ENCODE measurements around the gene ATP9A. TPM values are rescaled to one million over a fixed set of nuclear protein-coding genes. Genes with fewer than 3 reads are reported as not detected.
A peak's percentile ranks its signal among the peaks of the same experiment; 100 is the strongest.
"Not testable (repeated sequence)": the region's sequence is repeated elsewhere in the genome, so short reads cannot be mapped to it uniquely, and the experiment has no call there.

The ATP9A gene
- total RNA-seq, 1 donor from 2014 or later = 16.1 TPM

DNA sequence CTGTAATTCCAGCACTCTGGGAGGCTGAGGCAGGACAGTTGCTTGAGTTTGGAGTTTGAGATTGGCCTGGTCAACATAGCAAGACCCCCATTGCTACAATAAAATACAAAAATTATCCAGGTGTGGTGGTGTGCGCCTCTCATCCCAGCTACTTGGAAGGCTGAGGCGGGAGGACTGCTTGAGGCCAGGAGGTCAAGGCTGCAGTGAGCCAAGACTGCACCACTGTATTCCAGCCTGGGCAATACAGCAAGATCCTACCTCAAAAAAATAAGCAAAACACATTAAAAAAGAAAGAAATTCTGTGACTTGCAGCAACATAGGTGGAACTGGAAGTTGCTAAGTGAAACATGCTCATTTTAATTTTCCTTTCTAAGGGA is 119.6 kb downstream of the ATP9A start:
- intact Hi-C loops (cut with micrococcal nuclease) = no loop called here
- peaks cover 3% of the 10 kb centered on the region for H3K27me3 Mint-ChIP-seq
- no peaks in the 10 kb centered on the region for H3K36me3 Mint-ChIP-seq (ENCODE audit: low read depth)
- no peak overlapping the region for H3K27ac Mint-ChIP-seq
- H3K4me1 Mint-ChIP-seq = no peaks in the 10 kb centered on the region
- H3K4me3 Mint-ChIP-seq = no peak overlapping the region
- no peak for DNase-seq
- H3K9me3 Mint-ChIP-seq = no peaks in the 10 kb centered on the region

DNA sequence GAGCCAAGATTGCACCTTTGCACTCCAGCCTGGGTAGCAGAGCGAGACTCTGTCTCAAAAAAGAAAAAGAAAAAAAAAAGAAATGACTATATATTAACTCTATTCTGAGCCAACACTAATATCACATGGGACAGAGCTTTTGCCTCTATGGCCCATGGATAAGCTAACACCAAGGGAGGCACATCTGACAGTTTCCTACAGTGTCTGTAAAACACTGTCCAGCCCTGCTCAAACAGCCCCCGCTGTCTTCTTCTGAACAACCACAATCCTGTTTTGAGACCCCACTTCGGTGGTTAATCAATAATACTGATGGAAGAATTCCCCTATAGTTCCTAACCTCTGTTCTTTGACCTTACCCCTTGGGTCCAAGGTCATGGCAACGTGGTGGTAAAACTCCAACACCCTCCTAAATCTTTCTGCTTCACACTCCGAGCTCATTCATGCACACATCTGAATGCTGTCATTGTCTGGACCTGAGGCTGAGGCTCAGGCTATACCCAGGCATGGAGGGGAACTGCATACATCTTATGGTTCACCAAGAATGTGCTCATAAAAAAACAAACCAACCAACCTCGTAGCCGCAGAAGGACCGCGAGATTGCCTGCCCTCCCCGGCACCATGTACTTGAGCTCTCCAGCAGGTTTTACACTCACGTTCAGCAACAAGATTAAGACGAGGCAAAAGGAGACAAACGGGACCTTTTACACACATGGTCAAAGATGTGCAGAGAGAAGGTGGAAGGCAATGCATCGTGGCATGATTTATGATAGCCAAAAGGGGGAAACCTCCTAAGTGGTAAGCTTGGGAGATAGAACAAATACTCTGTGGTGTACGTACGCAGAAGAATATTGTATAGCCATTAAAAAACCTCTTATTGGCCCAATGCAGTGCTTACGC is 120.3 kb downstream of the ATP9A start:
- intact Hi-C loops (cut with micrococcal nuclease) = no loop called here
- DNase-seq = no peak
- H3K4me3 Mint-ChIP-seq = no peak overlapping the region
- no peaks in the 10 kb centered on the region for H3K9me3 Mint-ChIP-seq
- no peaks in the 10 kb centered on the region for H3K4me1 Mint-ChIP-seq
- no peaks in the 10 kb centered on the region for H3K36me3 Mint-ChIP-seq (ENCODE audit: low read depth)
- peaks cover 3% of the 10 kb centered on the region for H3K27me3 Mint-ChIP-seq
- H3K27ac Mint-ChIP-seq = no peak overlapping the region

DNA sequence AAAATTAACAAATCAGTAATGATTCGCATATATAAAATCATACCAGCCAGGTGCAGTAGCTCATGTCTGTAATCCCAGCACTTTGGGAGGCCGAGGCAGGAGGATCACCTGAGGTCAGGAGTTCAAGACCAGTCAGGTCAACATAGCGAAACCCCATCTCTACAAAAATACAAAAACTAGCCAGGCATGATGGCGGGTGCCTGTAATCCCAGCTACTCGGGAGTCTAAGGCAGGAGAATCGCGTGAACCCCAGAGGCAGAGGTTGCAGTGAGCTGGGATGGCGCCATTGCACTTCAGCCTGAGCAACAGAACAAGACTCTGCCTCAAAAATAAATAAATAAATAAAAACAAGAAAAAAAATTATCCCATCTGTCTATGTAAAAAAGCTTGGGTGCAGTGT is 124.4 kb downstream of the ATP9A start:
- H3K27ac Mint-ChIP-seq; H3K4me3 Mint-ChIP-seq; H3K4me1 Mint-ChIP-seq; H3K27me3 Mint-ChIP-seq; intact Hi-C loops (cut with micrococcal nuclease); DNase-seq; H3K36me3 Mint-ChIP-seq (ENCODE audit: low read depth); H3K9me3 Mint-ChIP-seq: not testable (repeated sequence)

DNA sequence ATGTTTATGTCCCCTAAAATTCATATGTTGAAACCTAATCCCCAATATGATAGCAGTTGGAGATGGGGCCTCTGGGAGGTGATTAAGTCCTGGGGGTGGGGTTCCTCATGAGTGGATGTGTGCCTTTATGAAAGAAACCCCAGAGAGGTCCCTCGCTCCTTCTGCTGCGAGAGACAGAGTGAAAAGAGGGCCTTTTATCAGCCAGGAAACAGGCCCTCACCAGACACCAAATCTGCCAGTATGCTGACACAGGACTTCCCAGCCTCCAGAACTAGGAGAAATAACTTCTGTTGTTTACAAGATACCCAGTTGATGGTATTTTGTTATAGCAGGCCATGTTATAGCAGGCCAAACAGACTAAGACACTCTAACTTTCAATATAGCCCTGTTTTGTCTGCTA is 124.8 kb downstream of the ATP9A start:
- Mint-ChIP-seq H3K4me1 (no peaks in the 10 kb centered on the region), H3K9me3 (no peaks in the 10 kb centered on the region), H3K4me3 (no peak overlapping the region), H3K36me3 (ENCODE audit: low read depth) (no peaks in the 10 kb centered on the region), H3K27ac (no peak overlapping the region), H3K27me3 (peaks cover 3% of the 10 kb centered on the region)
- intact Hi-C loops (cut with micrococcal nuclease) = no loop called here
- DNase-seq = no peak

DNA sequence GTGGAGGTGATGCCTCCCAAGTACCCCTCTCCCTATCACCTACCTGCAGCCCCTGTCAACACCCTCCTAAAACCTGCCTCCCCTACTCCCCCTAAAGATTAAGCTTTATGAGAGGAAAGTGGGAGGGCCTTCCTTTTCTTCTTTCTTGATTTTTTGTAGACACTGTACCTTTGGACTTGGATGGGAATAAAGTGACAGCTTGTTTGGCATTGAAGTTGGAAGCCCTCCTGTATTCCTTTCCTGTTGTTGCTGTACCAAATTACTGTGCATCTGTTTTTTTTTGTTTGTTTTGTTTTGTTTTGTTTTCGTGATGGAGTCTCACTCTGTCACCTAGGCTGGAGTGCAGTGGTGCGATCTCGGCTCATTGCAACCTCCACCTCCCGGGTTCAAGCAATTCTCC is 126.3 kb downstream of the ATP9A start:
- Mint-ChIP-seq H3K9me3 (no peaks in the 10 kb centered on the region), H3K36me3 (ENCODE audit: low read depth) (no peaks in the 10 kb centered on the region), H3K27ac (no peak overlapping the region), H3K27me3 (peaks cover 5% of the 10 kb centered on the region), H3K4me3 (no peak overlapping the region), H3K4me1 (no peaks in the 10 kb centered on the region)
- no peak for DNase-seq
- intact Hi-C loops (cut with micrococcal nuclease) = no loop called here

DNA sequence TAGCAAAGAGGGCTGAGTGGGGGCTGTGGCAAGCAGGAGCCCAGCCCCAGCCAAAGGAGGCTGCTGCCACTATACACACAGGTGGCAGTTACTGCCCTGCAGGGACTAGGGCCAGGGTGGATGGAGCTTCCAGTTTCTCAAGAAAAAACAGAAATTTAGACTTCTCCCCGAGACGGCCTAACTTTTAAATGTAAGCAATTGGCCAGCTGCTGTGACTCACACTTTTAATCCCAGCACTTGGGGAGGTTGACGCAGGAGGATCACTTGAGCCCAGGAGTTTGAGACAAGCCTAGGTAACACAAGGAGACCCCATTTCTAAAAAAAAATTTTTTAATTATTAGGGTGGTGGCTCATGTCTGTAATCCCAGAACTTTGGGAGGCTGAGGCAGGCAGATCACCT is 127.4 kb downstream of the ATP9A start:
- peaks cover 3% of the 10 kb centered on the region for H3K4me1 Mint-ChIP-seq
- no peak overlapping the region for H3K4me3 Mint-ChIP-seq
- H3K9me3 Mint-ChIP-seq = no peaks in the 10 kb centered on the region
- H3K36me3 Mint-ChIP-seq (ENCODE audit: low read depth) = no peaks in the 10 kb centered on the region
- no peak overlapping the region for H3K27ac Mint-ChIP-seq
- no peak for DNase-seq
- intact Hi-C loops (cut with micrococcal nuclease) = no loop called here
- peaks cover 5% of the 10 kb centered on the region for H3K27me3 Mint-ChIP-seq

DNA sequence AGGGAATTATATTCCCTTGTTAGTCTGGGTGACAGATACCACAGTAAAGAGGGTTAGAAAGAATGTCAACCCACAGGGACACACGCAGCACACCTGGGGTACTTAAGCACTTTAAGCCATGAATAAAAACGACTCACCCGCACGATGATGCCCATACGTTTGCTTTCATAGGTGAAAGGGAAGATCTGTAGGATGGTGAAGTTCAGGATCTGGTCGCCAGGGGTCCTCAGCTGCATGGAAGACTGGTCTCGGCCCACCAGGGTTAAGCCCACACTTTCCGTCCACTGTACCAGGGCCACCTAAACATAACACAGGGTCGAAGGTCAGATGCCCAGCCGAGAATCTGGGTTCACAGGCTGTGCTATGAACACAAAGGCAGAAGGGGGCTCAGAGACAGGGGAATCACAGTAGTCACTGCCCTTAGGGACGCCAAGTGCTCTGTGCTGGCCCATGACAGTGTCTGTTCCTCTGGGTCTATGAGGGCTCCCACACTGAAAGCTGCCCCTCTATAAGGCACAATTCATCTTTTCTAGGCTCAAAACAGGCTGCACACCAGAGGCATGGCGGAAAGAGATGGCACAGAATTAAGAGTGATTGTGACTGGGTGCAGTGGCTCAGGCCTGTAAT is 128.9 kb downstream of the ATP9A start:
- DNase-seq = peak; percentile 82
- no peaks in the 10 kb centered on the region for H3K36me3 Mint-ChIP-seq (ENCODE audit: low read depth)
- no peak overlapping the region for H3K27ac Mint-ChIP-seq
- H3K4me3 Mint-ChIP-seq = no peak overlapping the region
- peaks cover 2% of the 10 kb centered on the region for H3K27me3 Mint-ChIP-seq
- no peaks in the 10 kb centered on the region for H3K9me3 Mint-ChIP-seq
- peaks cover 3% of the 10 kb centered on the region for H3K4me1 Mint-ChIP-seq
- intact Hi-C loops (cut with micrococcal nuclease) = loop anchor here (1.0 to 10.0 kb wide), 4 partner anchors 161 to 575 kb away; no protein-coding TSS in a partner anchor

DNA sequence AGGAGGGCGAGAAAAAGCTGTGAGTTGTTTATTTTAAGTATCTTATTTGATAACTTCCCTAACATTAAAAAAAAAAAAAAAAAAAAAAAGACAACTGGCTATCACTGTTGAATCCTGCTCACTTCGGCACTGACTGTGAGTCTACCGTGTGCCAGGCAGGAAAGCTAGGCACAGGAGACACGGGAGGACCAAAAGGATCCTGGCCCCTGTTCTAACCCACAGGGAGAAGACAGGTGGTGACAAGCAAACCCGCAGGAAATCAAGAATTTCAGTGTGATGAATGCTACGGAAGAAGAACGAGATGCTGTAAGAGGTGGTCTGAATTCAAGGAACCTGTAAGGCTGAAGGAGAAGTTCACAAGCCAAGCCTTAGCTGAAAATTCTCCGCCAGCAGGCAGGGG is 130.9 kb downstream of the ATP9A start:
- H3K36me3 Mint-ChIP-seq (ENCODE audit: low read depth) = no peaks in the 10 kb centered on the region
- no peaks in the 10 kb centered on the region for H3K9me3 Mint-ChIP-seq
- H3K27me3 Mint-ChIP-seq = peaks cover 13% of the 10 kb centered on the region
- H3K4me3 Mint-ChIP-seq = no peak overlapping the region
- no peak overlapping the region for H3K27ac Mint-ChIP-seq
- intact Hi-C loops (cut with micrococcal nuclease) = loop anchor here (10.0 kb wide), 1 partner anchor 572 kb away; no protein-coding TSS in a partner anchor
- no peak for DNase-seq
- H3K4me1 Mint-ChIP-seq = peaks cover 5% of the 10 kb centered on the region

DNA sequence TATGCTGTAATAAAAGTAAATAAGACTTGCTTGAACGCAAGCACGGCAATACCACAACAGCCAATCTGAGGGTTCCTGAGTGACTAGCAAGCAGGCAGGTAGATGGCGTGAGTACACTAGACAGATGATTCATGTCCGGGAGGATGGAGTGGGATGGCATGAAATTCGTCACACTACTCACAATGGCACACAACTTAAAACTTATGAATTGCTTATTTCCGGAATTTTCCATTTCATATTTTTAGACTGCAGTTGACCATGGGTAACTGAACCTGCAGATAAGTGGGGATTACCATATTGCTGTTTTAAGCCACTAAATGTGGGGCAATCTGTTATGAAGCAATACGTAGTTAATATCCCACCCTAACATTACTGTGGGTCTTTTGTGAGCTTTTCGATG is 132.1 kb downstream of the ATP9A start:
- Mint-ChIP-seq H3K4me3 (no peak overlapping the region), H3K27ac (no peak overlapping the region), H3K27me3 (peaks cover 15% of the 10 kb centered on the region), H3K4me1 (peaks cover 12% of the 10 kb centered on the region), H3K36me3 (ENCODE audit: low read depth) (no peaks in the 10 kb centered on the region), H3K9me3 (no peaks in the 10 kb centered on the region)
- intact Hi-C loops (cut with micrococcal nuclease) = loop anchor here (10.0 kb wide), 1 partner anchor 571 kb away; no protein-coding TSS in a partner anchor
- DNase-seq = no peak

DNA sequence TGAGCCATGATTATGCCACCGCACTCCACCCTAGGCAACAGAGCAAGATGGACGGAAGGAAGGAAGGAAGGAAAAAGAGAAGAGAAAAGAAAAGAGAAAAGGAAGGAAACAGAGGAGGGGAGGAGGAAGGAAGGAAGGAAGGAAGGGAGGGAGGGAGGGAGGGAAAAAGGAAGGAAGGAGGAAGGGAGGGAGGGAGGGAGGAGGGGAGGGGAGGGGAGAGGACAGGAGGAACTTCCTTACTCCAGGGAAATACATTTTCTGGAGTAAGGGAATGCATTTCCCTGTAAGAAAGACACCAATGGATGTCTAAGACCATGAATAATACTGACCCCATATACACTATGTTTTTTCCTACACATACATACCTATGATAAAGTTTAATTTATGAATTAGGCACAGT is 132.5 kb downstream of the ATP9A start:
- peaks cover 2% of the 10 kb centered on the region for H3K36me3 Mint-ChIP-seq (ENCODE audit: low read depth)
- peaks cover 17% of the 10 kb centered on the region for H3K4me1 Mint-ChIP-seq
- DNase-seq = no peak
- H3K4me3 Mint-ChIP-seq = no peak overlapping the region
- no peak overlapping the region for H3K27ac Mint-ChIP-seq
- H3K9me3 Mint-ChIP-seq = no peaks in the 10 kb centered on the region
- H3K27me3 Mint-ChIP-seq = peaks cover 15% of the 10 kb centered on the region
- intact Hi-C loops (cut with micrococcal nuclease) = loop anchor here (10.0 kb wide), 1 partner anchor 571 kb away; no protein-coding TSS in a partner anchor

DNA sequence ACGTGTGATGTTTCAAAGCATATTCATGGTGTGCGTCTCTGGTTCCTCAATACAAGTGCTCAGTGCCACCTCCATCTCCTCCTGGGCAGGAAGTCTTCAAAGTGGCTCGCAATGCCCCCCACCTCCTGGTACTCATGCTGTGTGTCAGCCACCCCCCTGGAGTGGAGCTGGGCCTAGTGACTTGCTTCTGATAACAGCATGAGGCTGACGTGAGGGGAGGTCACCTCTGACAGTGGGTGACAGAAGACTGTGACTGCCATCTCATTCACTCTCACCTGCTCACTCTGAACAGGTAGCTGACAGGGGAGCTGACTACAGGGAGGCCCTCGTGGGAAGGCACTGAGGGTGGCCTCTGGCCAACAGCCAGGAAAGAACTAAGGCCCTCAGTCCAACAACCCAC is 133.3 kb downstream of the ATP9A start:
- H3K4me1 Mint-ChIP-seq = peaks cover 23% of the 10 kb centered on the region
- H3K27me3 Mint-ChIP-seq = peaks cover 15% of the 10 kb centered on the region
- H3K27ac Mint-ChIP-seq = no peak overlapping the region
- intact Hi-C loops (cut with micrococcal nuclease) = loop anchor here (10.0 kb wide), 1 partner anchor 570 kb away; no protein-coding TSS in a partner anchor
- no peak overlapping the region for H3K4me3 Mint-ChIP-seq
- DNase-seq = no peak
- H3K9me3 Mint-ChIP-seq = no peaks in the 10 kb centered on the region
- peaks cover 2% of the 10 kb centered on the region for H3K36me3 Mint-ChIP-seq (ENCODE audit: low read depth)

DNA sequence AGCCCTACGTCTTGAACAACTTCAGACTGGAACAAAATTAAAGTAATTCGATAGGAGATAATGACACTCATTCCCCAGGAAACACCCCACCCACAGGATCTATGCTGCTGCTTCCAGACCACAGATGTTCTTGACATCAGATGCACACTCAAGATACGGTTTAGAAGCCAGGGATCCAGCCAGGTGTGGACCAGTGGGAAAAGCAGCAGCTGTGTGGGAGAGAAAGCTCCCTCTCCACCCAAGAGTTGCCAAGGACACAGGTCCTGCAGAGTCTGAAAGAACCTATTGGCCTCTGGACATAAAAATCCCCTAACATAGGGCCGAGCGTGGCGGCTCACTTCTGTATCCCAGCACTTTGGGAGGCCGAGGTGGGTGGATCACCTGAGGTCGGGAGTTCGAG is 133.9 kb downstream of the ATP9A start:
- H3K27ac Mint-ChIP-seq = no peak overlapping the region
- H3K27me3 Mint-ChIP-seq = peaks cover 15% of the 10 kb centered on the region
- intact Hi-C loops (cut with micrococcal nuclease) = loop anchor here (10.0 kb wide), 1 partner anchor 569 kb away; no protein-coding TSS in a partner anchor
- H3K36me3 Mint-ChIP-seq (ENCODE audit: low read depth) = peaks cover 2% of the 10 kb centered on the region
- no peak for DNase-seq
- no peak overlapping the region for H3K4me3 Mint-ChIP-seq
- H3K4me1 Mint-ChIP-seq = peaks cover 26% of the 10 kb centered on the region
- H3K9me3 Mint-ChIP-seq = no peaks in the 10 kb centered on the region

DNA sequence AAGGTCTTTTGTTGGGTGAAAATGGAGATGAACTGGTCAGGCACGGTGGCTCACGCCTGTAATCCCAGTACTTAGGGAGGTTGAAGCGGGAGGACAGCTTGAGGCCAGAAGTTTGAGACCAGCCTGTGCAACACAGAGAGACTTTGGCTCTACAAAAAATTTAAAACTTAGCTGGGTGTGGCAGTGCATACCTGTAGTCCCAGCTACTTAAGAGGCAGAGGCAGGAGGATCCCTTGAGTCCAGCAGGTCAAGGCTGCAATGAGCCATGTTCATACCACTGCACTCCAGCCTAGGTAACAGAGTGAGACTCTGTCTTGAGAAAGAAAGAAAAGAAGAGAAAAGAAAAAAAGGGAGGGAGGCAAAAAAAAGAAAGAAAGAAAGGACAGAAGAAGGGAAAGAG is 134.8 kb downstream of the ATP9A start:
- DNase-seq = no peak
- peaks cover 15% of the 10 kb centered on the region for H3K27me3 Mint-ChIP-seq
- H3K36me3 Mint-ChIP-seq (ENCODE audit: low read depth) = peaks cover 2% of the 10 kb centered on the region
- peaks cover 32% of the 10 kb centered on the region for H3K4me1 Mint-ChIP-seq
- peak overlapping the region; percentile 34 for H3K27ac Mint-ChIP-seq
- H3K4me3 Mint-ChIP-seq = no peak overlapping the region
- no peaks in the 10 kb centered on the region for H3K9me3 Mint-ChIP-seq
- intact Hi-C loops (cut with micrococcal nuclease) = loop anchor here (10.0 kb wide), 1 partner anchor 569 kb away; no protein-coding TSS in a partner anchor

DNA sequence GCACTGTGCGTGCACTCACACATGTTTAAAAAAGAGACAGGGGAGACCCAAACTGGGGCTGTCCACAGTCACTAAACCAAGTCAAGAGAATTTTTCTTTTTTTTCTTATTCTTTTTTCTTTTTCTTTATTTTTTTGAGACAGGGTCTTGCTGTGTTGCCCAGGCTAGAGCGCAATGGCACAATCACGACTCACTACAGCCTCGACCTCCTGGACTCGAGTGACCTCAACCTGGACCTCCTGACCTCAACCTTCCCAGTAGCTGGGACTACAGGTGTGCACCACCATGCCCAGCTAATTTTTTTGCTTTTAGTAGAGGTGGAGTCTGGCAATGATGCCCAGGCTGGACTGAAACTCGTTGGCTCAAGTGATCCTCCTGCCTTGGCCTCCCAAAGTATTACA is 136.2 kb downstream of the ATP9A start:
- DNase-seq = no peak

More for the DNA sequence above, 136.2 kb downstream of the ATP9A start:
- Mint-ChIP-seq H3K4me3 (no peak overlapping the region), H3K4me1 (peaks cover 37% of the 10 kb centered on the region), H3K27me3 (peaks cover 13% of the 10 kb centered on the region), H3K9me3 (no peaks in the 10 kb centered on the region), H3K36me3 (ENCODE audit: low read depth) (peaks cover 2% of the 10 kb centered on the region), H3K27ac (peak overlapping the region; percentile 90)
- intact Hi-C loops (cut with micrococcal nuclease) = loop anchor here (1.0 to 10.0 kb wide), 3 partner anchors 29 to 567 kb away; no protein-coding TSS in a partner anchor

All from activated CD4-positive, alpha-beta T cell treated with anti-CD3 and anti-CD28 coated beads, Interleukin-2, amount 10 ng/mL, durations not matched to agents 24 days and 14 days (primary cell).